NCI-H1417 (cell line): ENCODE measurements around the gene SULF2.
A peak's percentile ranks its signal among the peaks of the same experiment; 100 is the strongest.

Source experiments
- DNase-seq, 3 experiments: peaks; one replicate each; lab custom pipeline; 2025; lab: John Stamatoyannopoulos, UW

SULF2 gene

DNA sequence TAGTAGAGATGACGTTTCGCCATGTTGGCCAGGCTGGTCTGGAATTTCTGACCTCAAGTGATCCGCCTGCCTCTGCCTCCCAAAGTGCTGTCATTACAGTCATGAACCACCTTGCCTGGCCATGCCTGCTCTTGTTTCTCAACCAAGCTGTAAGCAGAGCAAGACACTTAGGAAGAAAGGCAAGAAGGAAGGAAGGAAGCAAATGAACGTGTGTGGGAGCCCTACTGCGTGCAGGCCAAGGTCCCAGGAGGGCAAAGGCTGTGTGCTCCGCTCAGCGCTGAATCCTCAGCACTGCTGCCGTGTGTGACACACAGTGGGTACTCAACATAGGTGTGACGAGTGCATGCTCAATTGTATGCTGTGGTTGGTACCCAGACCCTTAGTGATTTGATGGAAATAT, 47.4 kb downstream of the SULF2 start:
- DNase-seq: no peak

DNA sequence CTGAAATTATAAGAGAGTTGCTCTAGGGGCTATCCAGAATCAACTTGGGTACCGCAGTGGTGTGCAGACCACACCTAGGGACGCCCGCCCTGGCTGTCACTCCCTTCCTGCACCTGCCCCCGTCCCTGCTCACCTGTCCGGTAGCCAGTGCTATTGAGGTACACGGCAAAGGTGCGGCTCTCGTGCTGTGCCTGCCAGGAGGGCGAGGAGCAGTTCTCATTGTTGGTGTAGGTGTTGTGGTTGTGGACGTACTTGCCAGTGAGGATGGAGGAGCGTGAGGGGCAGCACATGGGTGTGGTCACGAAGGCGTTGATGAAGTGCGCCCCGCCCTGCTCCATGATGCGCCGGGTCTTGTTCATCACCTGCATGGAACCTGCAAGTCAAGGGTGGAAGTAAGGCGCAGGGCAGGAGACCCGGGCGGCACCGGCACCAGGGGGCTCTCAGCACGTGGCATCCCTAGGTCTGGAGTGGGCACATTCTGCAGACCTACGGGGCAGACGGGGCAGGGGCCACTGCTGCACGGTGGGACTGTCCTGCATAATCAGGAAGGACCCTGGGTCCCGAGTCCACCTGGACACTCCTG, 48.6 kb downstream of the SULF2 start:
- no peak for DNase-seq

GRCh38 chr20:47735412-47736400, 49.6 kb downstream of the SULF2 start:
- DNase-seq: no peak

- DNase-seq: no peak
These were observed 50.4 kb downstream of the SULF2 start for GRCh38 chr20:47734870-47735269.

- DNase-seq: no peak
These were observed 51.4 kb downstream of the SULF2 start for GRCh38 chr20:47733892-47734291.

- no peak for DNase-seq
These were observed 54.5 kb downstream of the SULF2 start for GRCh38 chr20:47730744-47731143.

DNA sequence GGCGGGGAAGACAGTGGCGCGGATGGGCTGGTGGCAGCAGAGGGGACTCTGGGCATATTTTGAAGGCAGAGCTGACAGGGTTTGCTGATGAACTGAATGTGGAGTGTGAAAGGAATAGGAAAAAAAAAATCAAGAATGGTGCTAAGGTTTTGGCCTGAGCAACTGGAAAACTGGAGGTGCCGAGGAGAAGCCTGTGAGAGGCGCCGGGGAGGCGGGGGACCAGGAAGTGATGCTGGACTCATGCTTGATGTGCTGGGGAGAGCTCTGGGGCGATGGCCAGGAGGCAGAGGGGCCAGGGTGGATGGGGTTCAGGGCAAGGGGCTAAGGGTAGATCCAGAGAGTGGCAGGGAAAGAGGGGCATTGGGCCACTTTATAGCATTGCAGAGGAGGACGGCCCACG, 55.8 kb downstream of the SULF2 start:
- no peak for DNase-seq

DNA sequence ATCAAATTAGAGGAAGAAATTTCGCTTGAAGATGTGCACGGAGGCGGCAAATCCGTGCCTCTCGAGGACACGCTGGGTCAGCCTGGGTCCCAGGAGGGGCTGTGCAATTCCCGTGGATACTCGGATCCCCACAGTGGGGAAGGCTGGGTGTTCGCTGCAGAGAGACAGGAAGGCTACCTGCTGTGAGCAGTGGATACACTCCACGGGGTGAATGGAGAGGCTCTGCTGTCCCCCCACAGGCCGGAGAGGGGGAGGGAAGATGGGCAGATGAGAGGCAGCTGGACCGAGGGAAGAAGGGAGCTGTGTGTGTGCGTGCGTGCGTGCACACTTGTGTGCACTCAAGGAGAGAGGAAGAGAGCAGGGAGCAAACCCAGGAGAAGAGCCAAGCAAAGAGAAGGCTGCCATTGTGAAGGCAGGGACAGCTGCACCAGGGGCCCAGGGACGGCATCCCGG, 57.3 kb downstream of the SULF2 start:
- no peak for DNase-seq

DNA sequence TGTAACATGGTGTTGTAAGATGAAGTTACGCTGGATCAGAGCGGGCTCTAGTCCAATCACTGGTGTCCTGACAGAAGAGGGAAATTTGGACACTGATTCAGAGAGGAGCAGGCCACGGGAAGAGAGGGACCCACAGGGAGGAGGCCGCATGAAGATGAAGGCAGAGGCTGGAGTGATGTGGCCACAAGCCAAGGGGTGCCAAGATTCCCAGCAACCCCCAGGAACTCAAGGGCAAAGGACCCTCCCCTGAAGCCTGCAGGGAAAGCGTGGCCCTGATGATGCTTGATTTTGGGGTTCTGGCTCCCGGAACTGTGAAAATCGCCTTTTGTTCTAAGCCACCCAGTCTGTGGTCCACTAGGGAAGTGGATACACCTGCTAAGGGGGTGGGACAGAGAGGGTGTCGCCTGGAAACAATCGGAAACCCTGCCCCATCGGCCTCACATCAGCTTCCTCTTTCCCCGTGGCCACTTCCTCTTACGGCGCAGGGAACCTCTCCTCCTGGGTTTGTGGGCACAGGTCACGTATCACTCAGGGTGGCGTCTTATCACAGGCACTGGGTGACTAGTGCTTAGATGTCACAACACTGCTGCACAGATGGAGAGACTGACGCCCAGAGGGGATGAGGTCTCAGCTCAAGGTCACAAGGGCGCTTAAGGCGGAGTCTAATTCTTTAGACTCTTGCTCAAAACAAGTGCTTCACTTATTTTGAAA, 58.0 kb downstream of the SULF2 start:
- no peak for DNase-seq

DNA sequence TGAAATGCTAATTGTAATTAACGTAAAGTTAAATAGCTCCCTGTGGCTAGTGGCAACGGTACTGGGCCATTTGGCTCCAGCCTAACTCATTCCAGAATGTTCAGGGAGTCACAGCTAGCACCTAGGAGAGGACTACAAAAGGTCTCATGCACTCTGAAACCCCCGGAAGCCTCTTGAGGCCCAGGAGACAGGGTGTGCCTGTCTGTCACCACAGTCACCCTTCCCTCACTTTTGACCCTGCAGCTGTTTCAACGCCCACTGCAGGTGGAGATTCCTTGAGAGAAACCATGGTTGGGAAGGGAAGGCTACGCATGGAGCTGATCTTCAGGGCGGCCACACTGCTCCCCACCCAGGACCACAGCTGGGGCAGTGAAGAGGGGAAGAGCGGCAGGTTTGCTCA, 58.6 kb downstream of the SULF2 start:
- no peak for DNase-seq

- DNase-seq: peak; percentile 35 to 88 (median 75)
These were observed 59.9 kb downstream of the SULF2 start for GRCh38 chr20:47725248-47725973.

GRCh38 chr20:47724910-47725247, 60.4 kb downstream of the SULF2 start:
- DNase-seq: peak in 1 of 3 experiments; percentile 41

GRCh38 chr20:47724396-47724795, 60.9 kb downstream of the SULF2 start:
- DNase-seq: peak in 2 of 3 experiments; percentile 9 to 60

DNA sequence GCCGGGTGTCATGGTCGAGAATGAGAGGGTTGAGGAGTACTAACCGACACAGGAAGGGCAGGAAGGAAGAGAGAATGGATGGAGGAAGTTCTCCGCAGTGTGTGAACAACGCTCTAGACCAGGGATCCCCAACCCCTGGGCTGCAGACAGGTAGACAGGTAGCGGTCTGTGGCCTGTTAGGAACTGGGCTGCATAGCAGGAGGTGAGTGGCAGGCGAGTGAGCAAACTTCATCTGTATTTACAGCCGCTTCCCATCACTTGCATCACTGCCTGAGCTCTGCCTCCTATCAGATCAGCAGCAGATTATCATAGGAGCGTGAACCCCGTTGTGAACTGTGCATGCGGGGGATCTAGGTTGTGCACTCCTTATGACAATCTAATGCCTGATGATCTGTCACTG, 62.0 kb downstream of the SULF2 start:
- no peak for DNase-seq

GRCh38 chr20:47720636-47721427, 64.4 kb downstream of the SULF2 start:
- no peak for DNase-seq

DNA sequence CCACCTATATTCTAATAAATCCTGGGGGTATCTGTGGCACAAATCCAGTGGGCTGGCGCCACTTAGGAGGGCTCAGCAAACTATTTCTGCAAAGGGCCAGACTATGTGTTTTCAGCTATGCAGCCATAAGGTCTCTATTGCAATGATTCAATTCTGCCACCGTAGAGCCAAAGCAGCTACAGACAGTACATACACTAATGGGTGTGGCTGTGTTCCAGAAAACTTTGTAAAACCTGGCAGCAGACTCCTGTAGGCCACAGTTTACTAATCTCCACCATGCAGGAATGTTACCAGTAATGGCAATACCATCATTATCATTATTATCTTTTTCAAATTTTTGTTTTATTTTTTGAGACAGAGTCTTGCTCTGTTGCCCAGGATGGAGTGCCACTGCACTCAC, 65.7 kb downstream of the SULF2 start:
- DNase-seq: no peak

DNA sequence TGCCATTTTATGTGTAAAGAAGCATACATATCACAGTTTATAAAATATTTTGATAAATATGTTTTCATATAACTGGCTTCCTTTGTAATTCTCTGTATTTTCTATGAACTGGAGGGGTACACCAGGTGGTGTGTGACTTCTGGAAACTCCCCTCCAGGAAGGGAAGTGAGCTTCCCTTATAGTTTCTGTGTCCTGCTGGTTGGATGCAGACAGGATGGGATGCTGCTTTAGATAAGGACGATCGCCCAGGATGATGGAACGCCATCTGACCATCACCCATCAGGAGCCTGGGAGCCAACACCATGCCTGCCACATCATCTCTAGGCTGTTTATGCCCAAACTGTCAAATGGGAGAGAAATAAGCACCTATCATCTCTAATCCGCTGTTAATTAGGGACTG, 66.1 kb downstream of the SULF2 start:
- no peak for DNase-seq

- DNase-seq: no peak
These were observed 66.9 kb downstream of the SULF2 start for GRCh38 chr20:47718398-47718797.

GRCh38 chr20:47717421-47717820, 67.9 kb downstream of the SULF2 start:
- no peak for DNase-seq

- DNase-seq: no peak
These were observed 71.3 kb downstream of the SULF2 start for GRCh38 chr20:47713878-47714450.

GRCh38 chr20:47713163-47713562, 72.1 kb downstream of the SULF2 start:
- DNase-seq: no peak
